HG02571 (cell line): ENCODE data around the gene ZNF429.
A peak's percentile ranks its signal among the peaks of the same experiment; 100 is the strongest.
"Not testable (repeated sequence)": the region's sequence is repeated elsewhere in the genome, so short reads cannot be mapped to it uniquely, and the experiment has no call there.

Experiments used
- ATAC-seq: cut with Tn5 transposase; IDR thresholded peaks from one replicate; pipeline ENCODE4 v1.9.1; 2021; ENCODE audit warnings: mild to moderate bottlenecking, moderate library complexity; ENCODE audit not compliant: unreplicated experiment

Gene ZNF429

GRCh38 chr19:21505459-21506451 is at the start of gene ZNF429:
Gene ZNF429, plus strand, starts transcription at chr19:21505602. Its CDS starts 170 bp downstream, at chr19:21505772.
- peak; percentile 99 for ATAC-seq

- ATAC-seq: no peak
Observed at GRCh38 chr19:21460686-21461085, 44.7 kb upstream of the ZNF429 start.

GRCh38 chr19:21462540-21462939 is 42.9 kb upstream of the ZNF429 start:
- ATAC-seq: no peak

GRCh38 chr19:21463449-21464105 is 41.8 kb upstream of the ZNF429 start:
- no peak for ATAC-seq

GRCh38 chr19:21466627-21467026 is 38.8 kb upstream of the ZNF429 start:
- no peak for ATAC-seq

GRCh38 chr19:21468791-21469190 is 36.6 kb upstream of the ZNF429 start:
- no peak for ATAC-seq

GRCh38 chr19:21472507-21472906 is 32.9 kb upstream of the ZNF429 start:
- no peak for ATAC-seq

GRCh38 chr19:21474671-21475181 is 30.7 kb upstream of the ZNF429 start:
- ATAC-seq: no peak

- not testable (repeated sequence) for ATAC-seq
Observed at GRCh38 chr19:21482361-21482760, 23.0 kb upstream of the ZNF429 start.

- ATAC-seq: no peak
Observed at GRCh38 chr19:21482863-21483276, 22.5 kb upstream of the ZNF429 start.

GRCh38 chr19:21483589-21484170 is 21.7 kb upstream of the ZNF429 start:
- no peak for ATAC-seq

GRCh38 chr19:21484631-21485030 is 20.8 kb upstream of the ZNF429 start:
- ATAC-seq: no peak

GRCh38 chr19:21485926-21486325 is 19.5 kb upstream of the ZNF429 start:
- no peak for ATAC-seq

GRCh38 chr19:21487969-21488368 is 17.4 kb upstream of the ZNF429 start:
- ATAC-seq: no peak

- no peak for ATAC-seq
Observed at GRCh38 chr19:21491146-21491545, 14.3 kb upstream of the ZNF429 start.

GRCh38 chr19:21492947-21493906 is 12.2 kb upstream of the ZNF429 start:
- ATAC-seq: no peak

GRCh38 chr19:21496876-21497275 is 8.5 kb upstream of the ZNF429 start:
- ATAC-seq: no peak

GRCh38 chr19:21498651-21499050 is 6.8 kb upstream of the ZNF429 start:
- ATAC-seq: no peak

- no peak for ATAC-seq
Observed at GRCh38 chr19:21508198-21508597, 2.8 kb downstream of the ZNF429 start.

GRCh38 chr19:21511058-21511457 is 5.7 kb downstream of the ZNF429 start:
- not testable (repeated sequence) for ATAC-seq
